Endothelial cell of umbilical vein (primary cell): ENCODE results near the gene DDHD1. TPM values are rescaled to one million over a fixed set of nuclear protein-coding genes. Genes with fewer than 3 reads are reported as not detected.

Source experiments
- BruUV-seq: library from RNA; stranded (reverse); fragments of 400-500 nt; replicated peaks from 2 replicates; lab custom pipeline; 2021; lab: Mats Ljungman, UMichigan
- CTCF ChIA-PET: fragments of 300-600, 350-600 bp; sonication (Branson Sonifier 250); formaldehyde crosslinking; loops from one replicate; lab custom pipeline; 2021; ENCODE audit warnings: antibody characterized with exemption, inconsistent platforms; lab: Charles Lee
- POLR2A ChIA-PET: fragments of 300-600, 350-600 bp; sonication (Branson Sonifier 250); formaldehyde crosslinking; loops from one replicate; lab custom pipeline; 2021; ENCODE audit warnings: antibody characterized with exemption, inconsistent platforms; lab: Charles Lee
- DNase-seq: peaks from one replicate; pipeline ENCODE4 v3.0.0-alpha.2; 2011; ENCODE audit warnings: low read depth, low spot score
- FAIRE-seq: peaks from 2 replicates; lab custom pipeline; 2011; peaks lifted over from hg19 to GRCh38; lab: Jason Lieb, UNC
- H2AFZ ChIP-seq: 2 replicates; pipeline ENCODE4 v1.6.0; 2012; ENCODE audit warnings: low read depth, low read length, control low read depth, inconsistent platforms
- H3K27ac ChIP-seq: 2 replicates; pipeline ENCODE4 v1.5.1; 2011; ENCODE audit warnings: low read depth, mild to moderate bottlenecking, control low read depth, low read length, moderate library complexity; ENCODE audit not compliant: insufficient read depth
- H3K27me3 ChIP-seq, 2 experiments: 2 replicates each; pipeline versions ENCODE4 v1.6.0 to v1.6.1; 2011; ENCODE audit warnings: low read length in 2 of 2, mixed read lengths in 1 of 2; ENCODE audit not compliant: control insufficient read depth in 2 of 2, insufficient read depth in 2 of 2
- H3K36me3 ChIP-seq, 2 experiments: 2 replicates in 1 of 2; 3 replicates in 1 of 2; pipeline ENCODE4 v1.5.1; 2011; ENCODE audit warnings: low read length in 2 of 2, mild to moderate bottlenecking in 1 of 2, moderate library complexity in 1 of 2; ENCODE audit not compliant: control insufficient read depth in 2 of 2, insufficient read depth in 2 of 2; ENCODE audit errors: extremely low read depth in 1 of 2
- H3K4me1 ChIP-seq: 3 replicates; pipeline ENCODE4 v1.5.1; 2011; ENCODE audit warnings: mild to moderate bottlenecking, low read length; ENCODE audit not compliant: control insufficient read depth, insufficient read depth; ENCODE audit errors: extremely low read depth
- H3K4me2 ChIP-seq: 2 replicates; pipeline ENCODE4 v1.6.1; 2011; ENCODE audit warnings: low read length, control low read depth, mixed read lengths; ENCODE audit not compliant: insufficient read depth
- H3K4me3 ChIP-seq, 3 experiments: fragments of 200-600 bp in 1 of 3; sonication (generic), shearing (Covaris generic) in 1 of 3; replicated peaks in 1 of 3; 2 replicates each; pipeline ENCODE4 v1.5.1; 2011 to 2016; ENCODE audit warnings: control low read depth in 3 of 3, low read length in 3 of 3, mild to moderate bottlenecking in 2 of 3, inconsistent platforms in 1 of 3, low read depth in 1 of 3, moderate library complexity in 1 of 3; ENCODE audit not compliant: insufficient read depth in 1 of 3
- H3K79me2 ChIP-seq: 2 replicates; pipeline ENCODE4 v1.6.0; 2012; ENCODE audit warnings: low read length, inconsistent platforms; ENCODE audit not compliant: control insufficient read depth, insufficient read depth
- H3K9ac ChIP-seq: replicated peaks from 2 replicates; pipeline ENCODE3; 2011; ENCODE audit warnings: low read length, control low read depth; ENCODE audit not compliant: insufficient read depth; ENCODE audit errors: extremely low read depth
- H3K9me1 ChIP-seq: replicated peaks from 3 replicates; pipeline ENCODE4 v1.6.0; 2011; ENCODE audit warnings: mild to moderate bottlenecking, low read length; ENCODE audit not compliant: control insufficient read depth, insufficient read depth; ENCODE audit errors: extremely low read depth
- H3K9me3 ChIP-seq: replicated peaks from 2 replicates; pipeline ENCODE4 v1.5.1; 2012; ENCODE audit warnings: low read length, inconsistent platforms; ENCODE audit not compliant: control insufficient read depth, insufficient read depth
- H4K20me1 ChIP-seq: replicated peaks from 2 replicates; pipeline ENCODE3; 2011; ENCODE audit warnings: mild to moderate bottlenecking, low read length; ENCODE audit not compliant: control insufficient read depth, insufficient read depth; ENCODE audit errors: extremely low read depth
- EZH2 ChIP-seq: IDR thresholded peaks from 2 replicates; pipeline ENCODE4 v1.6.1; 2012; ENCODE audit warnings: borderline replicate concordance, low read depth, mild to moderate bottlenecking, moderate library complexity, low read length, inconsistent platforms; ENCODE audit not compliant: severe bottlenecking
- FOS ChIP-seq: IDR thresholded peaks from 2 replicates; pipeline ENCODE4 v1.6.1; 2011; ENCODE audit warnings: mild to moderate bottlenecking, low read length, moderate library complexity, borderline replicate concordance; ENCODE audit not compliant: insufficient read depth
- GATA2 ChIP-seq: IDR thresholded peaks from 2 replicates; pipeline ENCODE4 v1.7.0; 2011; ENCODE audit warnings: low read depth, mild to moderate bottlenecking, moderate library complexity, mixed read lengths, low read length; ENCODE audit not compliant: insufficient read length, insufficient read depth
- JUN ChIP-seq: IDR thresholded peaks from 2 replicates; pipeline ENCODE4 v1.6.1; 2011; ENCODE audit warnings: borderline replicate concordance, low read depth; ENCODE audit not compliant: insufficient read length, insufficient read depth
- MYC ChIP-seq: IDR thresholded peaks from one replicate; pipeline ENCODE4 v1.6.1; 2011; ENCODE audit warnings: mild to moderate bottlenecking, low read depth, low read length
- POLR2A ChIP-seq: IDR thresholded peaks from 2 replicates; pipeline ENCODE4 v1.6.1; 2012; ENCODE audit warnings: low read depth, mild to moderate bottlenecking, control low read depth, low read length
- POLR2AphosphoS5 ChIP-seq: IDR thresholded peaks from 2 replicates; pipeline ENCODE4 v1.6.1; 2012; ENCODE audit warnings: low read depth, mild to moderate bottlenecking, control low read depth, low read length, moderate library complexity; ENCODE audit not compliant: insufficient read depth
- dilution Hi-C: fragments of 300-500 bp; cut with MboI; formaldehyde crosslinking; loops from one replicate; pipeline ENCODE4 v1.15.0; 2019; ENCODE audit warnings: low sequenced_read_pairs; ENCODE audit not compliant: extremely low pct_ligation_motif_present
- intact Hi-C: fragments of 100-400 bp; cut with micrococcal nuclease; formaldehyde crosslinking; loops from one replicate; pipeline ENCODE4 v1.10.0; 2022
- polyA plus RNA-seq, 4 experiments: library from polyadenylated mRNA; depleted of rRNA in 3 of 4; stranded (reverse) in 3 of 4; unstranded in 1 of 4; fragments of >200 nt; gene quantifications; 2 replicates each; pipeline versions ENCODE4 v1.2.1 to v1.2.3, GENCODE V29; 2011 to 2012; ENCODE audit warnings: missing spikeins in 1 of 4
- total RNA-seq: library from RNA; stranded (reverse); gene quantifications from 2 replicates; pipeline ENCODE4 v1.2.3, GENCODE V29; 2021
- TF ChIP-seq, protein P1 (sequence below): IDR thresholded peaks from 2 replicates; pipeline ENCODE4 v1.6.1; 2011; ENCODE audit not compliant: insufficient read depth, insufficient read length
- TF ChIP-seq, protein P2 (sequence below), 2 donors: IDR thresholded peaks; 1 replicate in 1 of 2; 2 replicates in 1 of 2; pipeline ENCODE4 v1.5.1; 2011; ENCODE audit warnings: low read length in 2 of 2, mild to moderate bottlenecking in 2 of 2, moderate library complexity in 2 of 2, control low read depth in 1 of 2, inconsistent platforms in 1 of 2, low read depth in 1 of 2; ENCODE audit not compliant: insufficient read depth in 1 of 2; ENCODE audit errors: extremely low read depth in 1 of 2

The DDHD1 gene
- total and polyA plus RNA-seq, 2 donors (not counting 3 experiments of a cell fraction or from before 2014, with no cell fraction given) = 2.7 to 12.4 TPM

DNA sequence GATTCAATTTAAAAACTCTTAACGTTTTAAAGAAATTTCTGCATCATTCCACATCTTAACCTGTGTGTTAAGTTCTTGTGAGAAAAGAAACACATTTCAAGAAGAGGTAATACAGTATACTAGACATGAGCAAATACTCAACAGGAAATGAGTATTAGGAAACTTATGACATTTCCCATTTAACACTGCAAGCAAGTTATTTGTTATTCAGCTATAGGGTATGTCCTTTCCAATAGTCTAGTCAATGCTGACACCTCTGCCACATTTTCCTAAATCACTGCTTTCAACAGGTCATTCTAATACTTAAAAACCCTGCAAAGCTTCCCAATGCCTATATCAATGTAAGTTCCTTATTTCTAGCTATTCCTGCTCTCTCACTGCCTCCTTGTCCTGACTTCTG, 93.1 kb downstream of the DDHD1 start:
- TF ChIP-seq GATA2 = no peak
- TF ChIP-seq POLR2AphosphoS5 = no peak
- TF ChIP-seq POLR2A = no peak
- TF ChIP-seq JUN = no peak
- TF ChIP-seq EZH2 = no peak
- TF ChIP-seq, protein P1, sequence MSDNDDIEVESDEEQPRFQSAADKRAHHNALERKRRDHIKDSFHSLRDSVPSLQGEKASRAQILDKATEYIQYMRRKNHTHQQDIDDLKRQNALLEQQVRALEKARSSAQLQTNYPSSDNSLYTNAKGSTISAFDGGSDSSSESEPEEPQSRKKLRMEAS = no peak
- TF ChIP-seq, protein P2, sequence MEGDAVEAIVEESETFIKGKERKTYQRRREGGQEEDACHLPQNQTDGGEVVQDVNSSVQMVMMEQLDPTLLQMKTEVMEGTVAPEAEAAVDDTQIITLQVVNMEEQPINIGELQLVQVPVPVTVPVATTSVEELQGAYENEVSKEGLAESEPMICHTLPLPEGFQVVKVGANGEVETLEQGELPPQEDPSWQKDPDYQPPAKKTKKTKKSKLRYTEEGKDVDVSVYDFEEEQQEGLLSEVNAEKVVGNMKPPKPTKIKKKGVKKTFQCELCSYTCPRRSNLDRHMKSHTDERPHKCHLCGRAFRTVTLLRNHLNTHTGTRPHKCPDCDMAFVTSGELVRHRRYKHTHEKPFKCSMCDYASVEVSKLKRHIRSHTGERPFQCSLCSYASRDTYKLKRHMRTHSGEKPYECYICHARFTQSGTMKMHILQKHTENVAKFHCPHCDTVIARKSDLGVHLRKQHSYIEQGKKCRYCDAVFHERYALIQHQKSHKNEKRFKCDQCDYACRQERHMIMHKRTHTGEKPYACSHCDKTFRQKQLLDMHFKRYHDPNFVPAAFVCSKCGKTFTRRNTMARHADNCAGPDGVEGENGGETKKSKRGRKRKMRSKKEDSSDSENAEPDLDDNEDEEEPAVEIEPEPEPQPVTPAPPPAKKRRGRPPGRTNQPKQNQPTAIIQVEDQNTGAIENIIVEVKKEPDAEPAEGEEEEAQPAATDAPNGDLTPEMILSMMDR (IDR thresholded peaks at IDR 0.05; ENCODE audit: extremely low read depth in 1 of 2, insufficient read depth in 1 of 2, low read depth in 1 of 2, low read length in 2 of 2) = no peak
- TF ChIP-seq MYC = no peak
- no peak for TF ChIP-seq FOS
- H3K9me3 ChIP-seq = no peaks in the 10 kb centered on the region
- dilution Hi-C loops (no loop called here), intact Hi-C loops (no loop called here)
- no peaks in the 10 kb centered on the region for H3K79me2 ChIP-seq
- no peaks in the 10 kb centered on the region for H3K27me3 ChIP-seq
- DNase-seq = peak; percentile 58
- no peak for FAIRE-seq
- H2AFZ ChIP-seq = no peak overlapping the region
- ChIA-PET CTCF (interaction anchor here (0.5 to 1.3 kb wide), 7 partner anchors 12 to 247 kb away, joined by 3 to 7 read pairs (median 3); no protein-coding TSS in a partner anchor), POLR2A (interaction anchor here (0.5 kb wide), 1 partner anchor 364 kb away, joined by 5 read pairs; no protein-coding TSS in a partner anchor)
- peak overlapping the region; percentile 15 for H3K27ac ChIP-seq
- H3K9me1 ChIP-seq = no peaks in the 10 kb centered on the region
- H3K4me3 ChIP-seq = no peak overlapping the region
- no peaks in the 10 kb centered on the region for H4K20me1 ChIP-seq
- H3K36me3 ChIP-seq = no peaks in the 10 kb centered on the region
- BruUV-seq = no TSS peak
- H3K4me2 ChIP-seq = peak overlapping the region; percentile 1
- H3K9ac ChIP-seq = no peak overlapping the region
- peaks cover 9% of the 10 kb centered on the region for H3K4me1 ChIP-seq
